Non-pigmented ciliary epithelial cell (primary cell): ENCODE results near the gene VARS2.

ENCODE experiments used
- DNase-seq: peaks from one replicate; pipeline ENCODE4 v3.0.0-alpha.2; 2010; ENCODE audit warnings: low read depth

Gene VARS2

DNA sequence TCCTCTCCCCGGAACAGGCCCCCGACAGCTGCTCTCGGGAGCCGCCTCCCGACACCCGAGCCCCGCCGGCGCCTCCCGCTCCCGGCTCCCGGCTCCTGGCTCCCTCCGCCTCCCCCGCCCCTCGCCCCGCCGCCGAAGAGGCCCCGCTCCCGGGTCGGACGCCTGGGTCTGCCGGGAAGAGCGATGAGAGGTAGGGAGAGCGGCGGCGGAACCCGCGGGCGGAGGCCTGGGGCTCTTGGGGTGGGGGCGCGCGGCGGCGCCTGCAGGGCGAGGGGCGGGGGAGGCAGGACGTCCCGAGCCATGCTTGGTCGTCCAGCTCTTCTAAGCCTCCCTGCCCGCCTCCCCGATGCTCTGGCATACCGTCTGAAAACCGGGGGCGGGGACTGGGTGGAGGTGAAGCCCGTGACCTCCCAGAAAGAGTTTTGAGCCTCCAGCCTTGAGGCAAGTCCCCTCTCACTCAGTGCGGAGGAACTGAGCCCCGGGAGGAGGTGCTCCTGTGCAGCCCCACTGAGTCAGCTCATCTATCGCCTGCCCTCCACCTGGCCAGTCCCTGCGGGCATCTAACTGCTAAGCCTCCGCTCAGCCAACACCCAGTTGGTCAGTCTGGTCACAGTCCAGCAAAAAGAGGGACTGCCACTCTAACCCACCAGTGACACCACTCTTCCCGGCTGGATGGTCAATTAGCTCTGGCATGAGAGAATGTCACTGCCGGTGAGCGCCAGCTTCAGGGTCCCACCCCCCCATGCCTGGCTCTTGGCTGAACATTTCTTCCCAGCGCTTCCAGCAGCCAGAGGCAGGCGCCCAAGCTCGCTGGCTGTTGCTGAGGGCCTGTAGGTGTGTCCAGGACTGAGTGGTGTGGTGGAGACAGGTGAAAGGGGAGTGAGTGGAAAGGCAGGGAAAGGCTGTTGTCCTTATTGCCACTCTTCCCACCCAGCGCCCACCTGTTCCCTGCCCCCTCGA is 29.2 kb upstream of the VARS2 start:
- no peak for DNase-seq

DNA sequence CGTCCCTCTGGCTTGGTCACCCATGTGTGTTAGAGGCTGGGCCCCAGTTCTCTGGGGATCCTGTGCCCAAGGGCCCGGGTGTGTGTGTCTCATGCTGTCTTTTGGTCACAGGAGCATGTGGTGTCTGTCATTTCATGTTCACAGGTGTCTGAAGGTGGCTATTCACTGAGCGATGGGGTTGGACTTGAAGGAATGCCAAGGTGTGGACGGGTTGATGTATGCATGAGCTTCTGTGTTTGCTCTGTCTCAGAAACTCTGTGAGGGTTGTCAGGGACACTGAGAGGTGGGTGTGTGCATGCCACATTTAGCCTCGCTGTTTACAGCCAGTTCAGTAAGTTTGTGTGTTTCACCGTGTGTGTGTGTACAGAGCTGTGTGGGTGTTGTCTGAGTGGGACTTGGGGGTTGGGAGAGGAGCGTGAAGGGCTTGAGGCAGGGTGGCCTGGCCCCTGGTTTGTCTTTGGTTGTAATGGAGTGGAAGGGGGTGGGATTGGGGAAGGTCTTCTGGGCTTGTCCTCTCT is 28.5 kb upstream of the VARS2 start:
- DNase-seq = no peak

DNA sequence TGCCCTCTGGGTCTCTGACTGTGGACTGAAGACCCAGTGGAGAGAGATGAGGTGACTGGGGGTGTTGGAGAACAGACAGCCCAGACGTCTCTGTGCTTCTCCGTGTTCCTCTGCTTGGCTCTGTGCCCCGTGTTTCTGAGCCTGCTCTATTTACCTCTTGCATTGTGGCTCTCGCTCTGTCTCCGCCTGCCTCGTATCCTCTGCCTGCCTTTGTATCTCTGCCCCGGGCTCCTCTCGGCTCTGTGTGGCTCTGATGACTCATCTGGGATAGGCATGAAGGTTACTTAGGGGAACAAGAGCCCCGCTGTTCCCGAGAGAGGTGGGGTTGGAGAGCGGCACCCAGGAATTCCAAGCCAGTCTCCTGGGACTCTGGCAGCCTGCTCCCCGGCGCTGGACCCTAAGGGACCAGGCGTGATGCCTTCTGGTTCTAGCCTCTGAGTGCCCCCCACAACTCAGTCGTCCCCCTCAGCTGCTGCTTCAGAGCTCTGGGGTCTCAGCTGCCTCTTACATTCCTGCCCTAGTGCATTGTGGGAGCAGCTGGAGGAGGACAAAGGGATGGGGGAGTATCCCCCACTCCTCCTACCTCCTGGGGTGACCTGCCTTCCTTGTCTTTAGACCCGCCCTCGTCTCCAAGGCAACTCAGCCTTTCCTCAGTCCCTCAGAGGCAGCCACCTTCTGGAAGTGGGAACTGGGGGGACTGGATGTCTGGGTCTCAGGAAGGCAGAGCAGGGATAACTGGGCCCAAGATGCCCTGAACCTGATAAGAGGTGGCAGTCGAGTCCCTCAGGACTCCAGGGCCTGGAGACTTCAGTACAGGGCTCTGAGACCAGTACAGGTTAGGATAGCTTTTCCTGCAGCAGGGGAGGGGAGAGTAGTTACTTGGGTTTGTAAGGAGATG is 27.8 kb upstream of the VARS2 start:
- no peak for DNase-seq

DNA sequence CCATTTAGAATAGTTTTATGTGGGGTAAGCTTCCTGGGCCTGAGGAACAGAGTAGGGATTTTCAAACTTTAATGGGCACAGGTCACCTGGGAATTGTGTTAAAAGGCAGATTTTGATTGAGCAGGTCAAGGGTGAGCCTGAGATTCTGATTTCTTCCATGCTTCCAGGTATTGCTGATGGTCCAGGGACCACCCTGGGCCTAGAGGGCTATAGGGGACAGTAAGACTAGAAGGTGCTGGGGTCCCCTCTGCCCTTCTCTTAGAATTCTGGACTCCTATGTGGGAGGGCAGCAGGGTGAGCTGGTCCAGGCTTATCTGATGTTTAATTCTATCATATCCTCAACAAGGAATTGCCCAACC is 27.2 kb upstream of the VARS2 start:
- DNase-seq = no peak

DNA sequence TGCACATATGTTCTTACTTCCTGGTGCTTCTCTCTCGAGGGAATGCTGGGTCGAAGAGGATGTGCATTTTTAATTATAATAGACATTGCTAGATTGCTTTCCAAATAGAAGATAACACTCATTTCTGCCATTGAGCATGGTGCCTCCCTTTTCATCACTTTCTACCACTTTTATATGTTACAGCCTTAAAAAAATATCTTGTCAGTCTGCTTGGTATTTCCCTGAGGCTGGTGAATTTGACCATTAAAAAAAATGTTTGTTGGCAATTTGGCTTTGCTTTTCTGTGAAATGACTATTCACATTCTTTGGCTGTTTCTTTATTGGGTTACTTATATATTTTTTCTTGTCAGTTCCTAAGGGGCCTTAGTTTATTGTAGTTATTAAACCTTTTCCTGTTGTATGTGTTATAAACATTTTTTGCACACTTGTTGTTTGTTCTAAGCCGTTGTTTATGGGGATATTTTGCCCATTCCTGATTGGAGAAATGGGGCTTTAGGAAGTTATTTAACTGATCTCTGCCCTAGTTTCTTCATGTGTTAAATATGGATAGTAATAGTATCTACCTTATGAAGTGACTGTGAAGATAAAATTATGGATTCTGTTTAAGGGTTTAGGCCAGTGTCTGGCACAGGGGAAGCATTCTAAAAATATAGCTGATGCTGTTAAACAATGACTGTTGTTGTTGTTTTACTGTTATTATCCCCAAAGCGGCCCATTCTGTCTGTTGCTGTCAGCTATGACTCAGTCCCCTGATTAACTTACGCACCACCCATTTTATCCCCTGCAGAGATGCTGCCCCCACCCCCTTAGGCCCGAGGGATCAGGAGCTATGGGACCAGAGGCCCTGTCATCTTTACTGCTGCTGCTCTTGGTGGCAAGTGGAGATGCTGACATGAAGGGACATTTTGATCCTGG is 25.9 kb upstream of the VARS2 start:
- no peak for DNase-seq

DNA sequence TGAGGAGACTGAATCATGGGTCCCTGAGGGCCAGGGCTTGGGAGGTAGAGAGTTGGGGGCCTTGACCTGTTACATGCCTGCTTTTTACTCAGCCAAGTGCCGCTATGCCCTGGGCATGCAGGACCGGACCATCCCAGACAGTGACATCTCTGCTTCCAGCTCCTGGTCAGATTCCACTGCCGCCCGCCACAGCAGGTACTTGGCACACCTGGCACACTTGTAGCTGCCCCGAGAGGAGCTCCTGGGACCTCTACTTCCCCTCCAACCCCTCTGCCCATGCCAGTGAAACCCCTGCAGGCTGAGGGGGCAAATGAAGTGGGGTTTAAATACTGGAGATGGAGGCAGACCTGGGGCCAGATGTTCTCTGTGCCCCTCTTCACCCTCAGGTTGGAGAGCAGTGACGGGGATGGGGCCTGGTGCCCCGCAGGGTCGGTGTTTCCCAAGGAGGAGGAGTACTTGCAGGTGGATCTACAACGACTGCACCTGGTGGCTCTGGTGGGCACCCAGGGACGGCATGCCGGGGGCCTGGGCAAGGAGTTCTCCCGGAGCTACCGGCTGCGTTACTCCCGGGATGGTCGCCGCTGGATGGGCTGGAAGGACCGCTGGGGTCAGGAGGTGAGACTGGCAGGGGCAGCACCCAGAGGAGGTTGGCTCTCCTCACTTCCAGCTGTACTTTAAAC is 25.1 kb upstream of the VARS2 start:
- DNase-seq = no peak

DNA sequence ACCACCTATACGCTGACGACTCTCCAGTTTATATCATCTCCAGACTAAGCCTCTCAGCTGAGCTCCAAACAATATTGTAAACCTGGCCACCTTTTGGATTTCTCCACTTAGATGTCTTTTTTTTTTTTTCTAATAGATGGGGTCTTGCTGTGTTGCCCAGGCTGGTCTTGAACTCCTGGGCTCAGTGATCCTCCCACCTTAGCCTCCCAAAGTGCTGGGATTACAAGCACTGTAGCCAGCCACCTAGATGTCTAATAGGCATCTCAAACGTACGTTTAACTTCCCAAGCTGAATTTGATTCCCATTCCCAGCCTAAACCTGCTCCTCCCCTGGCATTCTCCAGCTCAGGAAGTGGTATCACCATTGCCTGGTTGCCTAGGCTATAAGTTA is 24.5 kb upstream of the VARS2 start:
- no peak for DNase-seq

DNA sequence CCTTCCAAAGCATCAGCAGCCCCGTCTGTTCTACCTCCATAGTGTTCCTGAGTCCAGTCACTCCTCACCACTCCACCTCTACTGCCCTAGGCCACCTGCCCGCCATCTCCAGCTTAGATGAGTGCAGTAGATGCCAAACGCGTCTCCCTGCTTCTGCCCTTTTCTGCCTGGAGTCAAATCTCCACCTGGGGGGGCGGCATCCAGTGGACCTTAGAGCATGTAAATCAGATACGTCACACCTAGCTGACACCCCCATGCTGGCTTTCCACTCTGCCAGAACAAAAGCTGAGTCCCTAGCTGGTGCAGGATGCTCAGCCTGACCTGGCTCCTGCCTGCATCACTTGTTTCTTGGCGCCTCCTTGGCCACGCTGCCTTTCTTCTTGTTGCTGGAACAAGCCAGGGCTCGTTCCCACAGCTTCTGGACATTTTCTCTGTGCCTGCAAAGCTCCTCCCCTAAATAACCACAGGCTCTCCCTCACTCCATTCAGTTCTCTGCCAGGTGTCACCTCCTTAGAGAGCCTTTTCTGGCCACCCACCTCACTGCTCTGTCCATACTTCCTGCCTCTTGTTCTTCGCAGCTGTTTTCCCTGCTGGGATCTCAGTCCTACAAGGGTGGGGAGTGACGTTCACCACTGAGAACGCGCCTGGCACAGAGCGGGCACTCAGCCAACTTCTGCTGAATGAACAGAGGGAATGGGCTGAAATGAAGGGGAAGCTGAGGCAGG is 24.0 kb upstream of the VARS2 start:
- no peak for DNase-seq

DNA sequence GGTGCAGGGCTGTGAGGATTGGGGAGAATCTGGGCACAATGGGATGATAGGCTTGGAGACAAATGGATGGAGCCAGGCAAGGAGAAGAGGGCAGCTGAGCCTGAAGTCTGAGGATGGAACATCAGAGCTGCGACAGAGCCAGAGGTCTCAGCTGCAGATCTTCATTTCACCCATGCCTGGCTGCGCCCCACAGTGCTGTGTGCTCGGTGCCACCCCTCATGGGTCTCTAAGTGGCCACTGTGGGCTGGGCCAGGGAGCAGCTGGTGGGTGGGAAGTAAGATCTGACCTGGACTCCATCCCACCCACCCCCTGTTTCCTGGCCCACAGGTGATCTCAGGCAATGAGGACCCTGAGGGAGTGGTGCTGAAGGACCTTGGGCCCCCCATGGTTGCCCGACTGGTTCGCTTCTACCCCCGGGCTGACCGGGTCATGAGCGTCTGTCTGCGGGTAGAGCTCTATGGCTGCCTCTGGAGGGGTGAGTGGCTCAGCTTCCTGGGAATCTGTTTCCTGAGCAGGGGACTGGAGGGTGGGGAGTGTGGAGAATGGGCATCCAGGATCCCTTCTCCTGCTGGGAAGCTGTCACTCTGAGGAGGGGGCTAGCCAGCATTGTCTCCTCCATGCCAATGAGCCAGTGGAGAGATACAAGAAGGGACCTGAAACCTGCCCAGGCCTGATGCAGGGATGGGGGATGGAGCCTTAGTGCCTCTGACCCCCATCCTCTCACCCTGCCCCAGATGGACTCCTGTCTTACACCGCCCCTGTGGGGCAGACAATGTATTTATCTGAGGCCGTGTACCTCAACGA is 23.2 kb upstream of the VARS2 start:
- DNase-seq = no peak

DNA sequence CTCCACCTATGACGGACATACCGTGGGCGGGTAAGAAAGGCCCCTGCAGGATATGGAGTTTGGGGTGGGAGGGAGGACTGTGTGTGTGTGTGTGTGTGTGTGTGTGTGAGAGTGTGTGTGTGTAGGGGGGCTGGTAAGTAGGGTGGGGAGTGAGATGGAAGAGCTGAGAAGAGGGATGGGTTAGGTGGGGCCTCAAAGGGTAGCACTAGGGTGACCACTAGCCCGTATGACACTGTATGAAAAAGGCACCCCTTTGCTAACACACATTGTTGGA is 22.7 kb upstream of the VARS2 start:
- DNase-seq = no peak

DNA sequence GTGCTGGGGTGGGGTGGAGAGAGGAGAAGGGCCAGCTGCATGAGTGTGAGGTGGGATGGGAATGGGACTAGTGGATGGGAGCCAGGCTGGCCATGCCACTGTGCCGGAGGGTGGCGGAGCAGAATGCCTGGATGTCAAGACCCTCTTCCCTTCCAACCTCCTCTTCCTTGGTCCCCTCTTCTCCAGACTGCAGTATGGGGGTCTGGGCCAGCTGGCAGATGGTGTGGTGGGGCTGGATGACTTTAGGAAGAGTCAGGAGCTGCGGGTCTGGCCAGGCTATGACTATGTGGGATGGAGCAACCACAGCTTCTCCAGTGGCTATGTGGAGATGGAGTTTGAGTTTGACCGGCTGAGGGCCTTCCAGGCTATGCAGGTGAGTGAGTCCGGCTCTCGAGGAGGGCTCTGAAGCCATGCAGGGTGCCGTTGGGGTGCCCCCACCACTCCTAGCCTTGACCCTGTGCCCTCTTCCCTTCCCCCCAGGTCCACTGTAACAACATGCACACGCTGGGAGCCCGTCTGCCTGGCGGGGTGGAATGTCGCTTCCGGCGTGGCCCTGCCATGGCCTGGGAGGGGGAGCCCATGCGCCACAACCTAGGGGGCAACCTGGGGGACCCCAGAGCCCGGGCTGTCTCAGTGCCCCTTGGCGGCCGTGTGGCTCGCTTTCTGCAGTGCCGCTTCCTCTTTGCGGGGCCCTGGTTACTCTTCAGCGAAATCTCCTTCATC is 22.1 kb upstream of the VARS2 start:
- no peak for DNase-seq

DNA sequence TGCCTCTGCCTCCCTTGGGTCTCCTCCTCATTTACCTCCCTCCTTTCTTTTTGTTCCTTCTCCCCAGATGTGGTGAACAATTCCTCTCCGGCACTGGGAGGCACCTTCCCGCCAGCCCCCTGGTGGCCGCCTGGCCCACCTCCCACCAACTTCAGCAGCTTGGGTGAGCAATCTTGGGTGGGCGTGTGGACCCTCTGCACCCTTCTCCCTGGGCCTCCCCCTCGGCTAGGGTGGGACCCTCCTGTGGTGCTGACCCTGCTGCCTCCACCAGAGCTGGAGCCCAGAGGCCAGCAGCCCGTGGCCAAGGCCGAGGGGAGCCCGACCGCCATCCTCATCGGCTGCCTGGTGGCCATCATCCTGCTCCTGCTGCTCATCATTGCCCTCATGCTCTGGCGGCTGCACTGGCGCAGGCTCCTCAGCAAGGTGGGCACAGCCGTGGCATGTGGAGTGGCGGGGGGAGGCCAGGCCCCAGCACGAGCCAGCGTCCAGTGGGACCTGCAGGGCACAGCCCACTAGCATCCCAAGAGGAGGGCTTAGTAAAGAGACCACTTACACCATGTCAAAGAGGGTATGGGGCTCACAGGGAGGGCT is 20.9 kb upstream of the VARS2 start:
- no peak for DNase-seq

DNA sequence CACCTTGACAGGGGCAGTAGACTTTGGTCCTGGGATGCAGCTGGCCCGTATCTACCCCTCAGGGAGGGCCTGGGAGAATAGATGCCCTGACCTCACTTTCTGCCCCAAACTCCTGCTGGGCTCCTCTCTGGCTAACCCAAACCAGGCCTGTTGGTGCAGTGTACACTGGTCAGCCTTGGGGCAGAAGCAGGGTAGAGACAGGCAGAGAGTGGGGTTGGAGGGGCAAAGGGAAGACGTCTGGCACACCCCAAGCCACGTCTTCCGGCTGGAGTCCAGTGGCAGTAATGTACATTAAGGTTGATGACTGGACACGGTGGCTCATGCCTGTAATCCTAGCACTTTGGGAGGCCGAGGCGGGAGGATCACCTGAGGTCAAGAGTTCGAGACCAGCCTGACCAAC is 20.4 kb upstream of the VARS2 start:
- DNase-seq = no peak

DNA sequence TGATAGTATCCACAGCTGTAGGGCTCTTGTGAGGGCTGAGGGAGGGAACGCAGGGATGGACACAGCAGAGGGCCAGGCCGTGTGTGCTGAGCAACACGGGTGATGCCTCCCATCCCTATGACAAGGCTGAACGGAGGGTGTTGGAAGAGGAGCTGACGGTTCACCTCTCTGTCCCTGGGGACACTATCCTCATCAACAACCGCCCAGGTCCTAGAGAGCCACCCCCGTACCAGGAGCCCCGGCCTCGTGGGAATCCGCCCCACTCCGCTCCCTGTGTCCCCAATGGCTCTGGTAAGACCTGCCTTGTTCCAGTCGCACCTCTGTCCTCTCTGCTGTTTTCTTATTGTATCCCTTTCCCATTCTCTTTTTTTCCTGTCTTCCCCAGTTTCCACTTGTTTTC is 19.7 kb upstream of the VARS2 start:
- DNase-seq = no peak

DNA sequence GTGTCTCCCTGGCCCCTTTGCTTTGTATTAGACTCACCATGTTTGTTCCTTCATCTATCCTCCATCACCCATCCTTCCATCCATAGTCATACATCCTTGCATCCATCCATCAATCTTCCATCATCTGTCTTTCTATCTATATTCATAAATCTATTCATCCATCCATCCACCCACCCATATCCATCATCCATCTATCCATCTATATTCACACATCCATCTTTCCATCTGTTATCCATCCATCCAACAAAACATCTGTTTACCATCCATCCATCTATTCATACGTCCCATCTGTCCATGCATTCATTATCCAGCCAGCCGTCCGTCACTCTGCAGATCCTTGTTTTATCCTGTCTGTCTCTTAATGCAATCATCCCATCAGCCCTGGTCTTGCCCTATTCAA is 19.1 kb upstream of the VARS2 start:
- DNase-seq = no peak

DNA sequence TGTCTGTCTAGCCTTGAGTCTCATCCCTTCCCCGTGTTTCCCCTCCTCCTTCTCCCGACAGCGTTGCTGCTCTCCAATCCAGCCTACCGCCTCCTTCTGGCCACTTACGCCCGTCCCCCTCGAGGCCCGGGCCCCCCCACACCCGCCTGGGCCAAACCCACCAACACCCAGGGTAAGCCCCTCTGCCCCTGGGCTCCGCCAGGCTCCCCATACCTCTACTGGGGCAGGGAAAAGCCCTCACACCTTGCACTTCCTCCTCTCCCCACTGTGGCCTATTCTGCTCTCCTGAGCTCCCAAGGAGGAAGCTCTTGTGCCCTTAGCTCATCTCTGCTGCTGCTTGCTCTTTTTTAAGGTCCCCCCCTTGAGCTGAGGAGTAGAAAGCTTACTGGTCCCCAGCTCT is 18.7 kb upstream of the VARS2 start:
- no peak for DNase-seq

DNA sequence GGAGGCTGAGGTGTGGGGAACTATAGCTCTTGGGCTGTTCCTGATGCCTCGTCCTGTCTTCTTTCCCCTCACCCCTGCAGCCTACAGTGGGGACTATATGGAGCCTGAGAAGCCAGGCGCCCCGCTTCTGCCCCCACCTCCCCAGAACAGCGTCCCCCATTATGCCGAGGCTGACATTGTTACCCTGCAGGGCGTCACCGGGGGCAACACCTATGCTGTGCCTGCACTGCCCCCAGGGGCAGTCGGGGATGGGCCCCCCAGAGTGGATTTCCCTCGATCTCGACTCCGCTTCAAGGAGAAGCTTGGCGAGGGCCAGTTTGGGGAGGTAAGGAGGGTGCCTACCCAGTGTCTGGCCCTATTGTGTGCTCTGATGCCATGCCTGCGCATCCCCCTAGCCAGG is 17.5 kb upstream of the VARS2 start:
- no peak for DNase-seq

DNA sequence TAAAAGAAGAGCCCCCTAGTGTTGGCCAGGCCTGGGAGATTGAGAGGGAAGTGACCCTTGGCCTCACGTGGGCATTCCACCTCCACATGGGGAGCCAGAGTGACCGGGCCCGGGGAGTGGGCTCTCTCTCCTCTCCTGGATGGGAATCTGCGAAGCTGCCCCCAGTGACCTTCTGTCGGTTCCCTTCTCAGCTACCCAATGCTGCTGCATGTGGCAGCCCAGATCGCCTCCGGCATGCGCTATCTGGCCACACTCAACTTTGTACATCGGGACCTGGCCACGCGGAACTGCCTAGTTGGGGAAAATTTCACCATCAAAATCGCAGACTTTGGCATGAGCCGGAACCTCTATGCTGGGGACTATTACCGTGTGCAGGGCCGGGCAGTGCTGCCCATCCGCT is 16.2 kb upstream of the VARS2 start:
- no peak for DNase-seq

DNA sequence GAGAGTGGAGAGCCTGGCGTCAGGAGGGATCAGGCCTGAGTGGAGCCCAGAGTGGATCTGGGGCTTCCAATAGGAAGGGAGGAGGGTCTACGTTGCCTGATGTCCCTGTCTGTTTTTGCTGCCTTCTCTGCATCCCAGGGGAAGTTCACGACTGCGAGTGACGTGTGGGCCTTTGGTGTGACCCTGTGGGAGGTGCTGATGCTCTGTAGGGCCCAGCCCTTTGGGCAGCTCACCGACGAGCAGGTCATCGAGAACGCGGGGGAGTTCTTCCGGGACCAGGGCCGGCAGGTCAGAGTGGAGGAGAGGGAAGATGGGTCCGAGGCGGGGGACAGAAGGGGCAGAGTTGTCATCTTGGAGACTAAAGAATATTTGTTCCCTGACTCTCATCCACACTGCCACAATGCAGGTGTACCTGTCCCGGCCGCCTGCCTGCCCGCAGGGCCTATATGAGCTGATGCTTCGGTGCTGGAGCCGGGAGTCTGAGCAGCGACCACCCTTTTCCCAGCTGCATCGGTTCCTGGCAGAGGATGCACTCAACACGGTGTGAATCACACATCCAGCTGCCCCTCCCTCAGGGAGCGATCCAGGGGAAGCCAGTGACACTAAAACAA is 15.2 kb upstream of the VARS2 start:
- DNase-seq = no peak
